GM18498 (cell line): Measurements from ENCODE around the gene JAKMIP1.
"Not testable (repeated sequence)": the region's sequence is repeated elsewhere in the genome, so short reads cannot be mapped to it uniquely, and the experiment has no call there.

Source experiments
- ATAC-seq: cut with Tn5 transposase; IDR thresholded peaks from one replicate; pipeline ENCODE4 v1.9.1; 2021; ENCODE audit warnings: mild to moderate bottlenecking, moderate library complexity; ENCODE audit not compliant: unreplicated experiment

Gene JAKMIP1

GRCh38 chr4:6150046-6150735 is 50.2 kb downstream of the JAKMIP1 start:
- ATAC-seq, result no peak

- no peak for ATAC-seq
Measured at GRCh38 chr4:6148506-6149205, 51.7 kb downstream of the JAKMIP1 start.

- no peak for ATAC-seq
Measured at GRCh38 chr4:6147441-6147840, 52.9 kb downstream of the JAKMIP1 start.

DNA sequence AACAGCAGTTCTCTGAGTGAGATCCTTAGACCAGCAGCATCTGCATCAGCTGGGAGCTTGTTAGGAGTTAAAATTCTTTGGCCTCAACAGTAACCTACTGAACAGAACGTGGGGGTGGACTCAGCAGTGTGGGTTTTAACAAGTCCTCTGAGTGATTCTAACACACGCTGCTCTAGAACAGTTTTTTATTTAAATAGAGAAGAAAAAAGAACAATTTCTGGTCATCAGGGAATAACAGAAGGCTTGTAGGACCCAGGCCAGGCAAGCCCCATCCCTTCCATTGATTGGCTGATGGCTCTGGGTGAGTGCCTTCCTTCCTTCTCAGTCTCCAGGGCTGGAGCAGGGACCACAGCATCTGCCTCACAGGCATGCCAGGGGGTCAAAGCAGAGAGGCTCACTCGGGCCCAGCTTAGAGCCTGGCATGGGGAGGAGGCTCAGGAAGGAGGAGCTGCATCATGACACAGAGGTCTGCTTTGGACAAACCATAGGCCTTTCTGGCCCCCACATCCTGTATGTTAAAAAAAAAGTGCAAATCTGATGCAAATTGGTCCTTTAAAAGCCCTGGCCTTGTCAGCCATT is 56.7 kb downstream of the JAKMIP1 start:
- no peak for ATAC-seq

DNA sequence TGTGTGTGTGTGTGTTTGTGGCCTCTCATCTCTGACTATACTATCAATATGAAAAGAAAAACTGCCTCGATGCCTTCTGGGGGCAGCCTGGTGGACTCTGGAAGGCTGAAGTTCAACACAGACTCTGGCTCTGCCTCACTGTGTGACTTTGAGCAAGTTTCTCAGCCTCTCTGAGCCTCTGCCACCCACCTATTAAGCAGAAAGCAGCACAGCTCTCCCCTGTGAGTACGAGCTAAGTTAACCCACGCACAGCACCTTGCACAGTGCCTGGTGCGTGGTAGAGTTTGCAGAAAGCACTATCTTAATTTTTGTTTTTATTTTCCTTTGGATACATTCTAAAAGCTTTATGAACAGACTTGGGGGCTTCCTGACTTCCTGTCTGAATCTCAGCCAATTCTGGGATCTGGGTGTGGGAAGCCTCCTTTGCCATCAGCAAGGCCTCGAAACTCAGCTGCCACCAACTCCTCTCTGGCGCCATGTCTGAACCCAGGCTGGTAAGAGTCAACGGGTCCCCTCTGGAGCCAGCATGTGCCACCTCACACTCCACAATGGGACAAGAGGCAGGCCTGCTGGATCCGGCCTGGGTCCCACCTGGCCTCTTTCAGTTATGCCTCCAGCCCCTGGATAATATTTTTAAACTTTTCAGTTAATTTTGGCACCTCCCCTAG is 57.3 kb downstream of the JAKMIP1 start:
- no peak for ATAC-seq

DNA sequence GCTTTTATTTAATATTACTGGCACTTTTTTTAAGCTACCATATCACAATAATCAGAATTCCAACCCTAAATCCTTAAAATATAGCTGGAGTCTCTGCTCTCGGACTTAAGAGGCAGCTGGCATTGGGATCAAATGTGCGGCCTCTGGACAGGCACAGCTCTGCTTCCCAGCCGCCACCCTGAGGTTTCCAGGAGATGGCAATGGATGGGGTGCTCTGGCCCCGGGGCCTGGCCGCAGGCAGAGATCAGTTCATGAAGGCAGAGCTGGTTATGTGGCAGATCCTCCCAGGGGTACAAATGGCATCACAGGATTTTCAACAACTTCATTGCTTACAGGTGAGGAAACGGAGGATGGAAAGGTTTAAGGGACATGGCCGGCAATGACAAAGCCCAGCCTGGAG is 57.8 kb downstream of the JAKMIP1 start:
- no peak for ATAC-seq

DNA sequence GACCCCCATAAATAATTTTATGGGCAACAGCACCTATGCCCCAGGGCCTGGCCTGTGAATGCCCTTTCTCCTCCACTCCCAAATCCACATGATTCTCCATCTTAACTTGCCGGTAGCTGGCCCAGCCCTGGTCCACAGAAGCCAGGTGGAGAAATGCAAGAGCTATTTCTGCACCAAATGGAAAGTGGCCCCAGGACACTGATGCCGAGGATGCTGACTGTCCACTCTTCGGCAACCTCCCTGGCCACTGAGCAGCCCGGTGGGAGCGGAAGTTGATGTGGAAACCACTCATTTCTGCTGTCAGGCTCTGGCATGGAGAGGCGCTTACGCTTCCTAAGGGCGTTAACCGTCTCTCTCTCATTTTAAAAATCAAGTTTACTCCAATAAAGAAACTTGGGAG is 58.8 kb downstream of the JAKMIP1 start:
- no peak for ATAC-seq

DNA sequence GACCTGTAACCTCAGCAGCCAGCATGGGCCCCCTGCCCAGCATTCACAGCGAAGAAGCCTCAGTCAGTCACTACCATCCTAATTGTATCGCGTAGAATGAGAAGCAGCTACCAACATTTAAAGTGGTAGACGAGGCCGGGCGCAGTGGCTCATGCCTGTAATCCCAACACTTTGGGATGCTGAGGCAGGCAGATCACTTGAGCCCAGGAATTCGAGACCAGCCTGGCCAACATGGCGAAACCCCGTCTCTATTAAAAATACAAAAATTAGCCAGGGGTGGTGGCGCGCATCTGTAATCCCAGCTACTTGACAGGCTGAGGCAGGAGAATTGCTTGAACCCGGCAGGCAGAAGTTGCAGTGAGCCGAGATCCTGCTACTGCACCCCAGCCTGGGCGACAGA is 59.3 kb downstream of the JAKMIP1 start:
- not testable (repeated sequence) for ATAC-seq

DNA sequence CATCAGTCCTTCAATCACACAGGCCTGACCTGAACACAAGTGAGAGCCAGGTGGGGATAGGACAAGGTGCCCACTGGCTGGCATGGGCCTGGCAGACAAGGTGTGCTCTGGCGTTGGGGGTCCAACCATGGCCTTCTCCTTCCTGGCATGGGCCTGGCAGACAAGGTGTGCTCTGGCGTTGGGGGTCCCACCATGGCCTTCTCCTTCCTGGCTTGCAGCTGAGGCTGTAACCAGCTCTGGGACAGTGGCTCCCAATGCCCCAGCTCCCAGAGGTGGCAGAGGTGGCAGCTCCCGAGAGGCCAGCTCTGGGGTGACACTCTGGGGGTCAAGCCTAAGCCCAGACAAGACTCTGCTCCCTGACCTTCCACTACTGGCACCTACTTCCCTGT is 62.6 kb downstream of the JAKMIP1 start:
- no peak for ATAC-seq

DNA sequence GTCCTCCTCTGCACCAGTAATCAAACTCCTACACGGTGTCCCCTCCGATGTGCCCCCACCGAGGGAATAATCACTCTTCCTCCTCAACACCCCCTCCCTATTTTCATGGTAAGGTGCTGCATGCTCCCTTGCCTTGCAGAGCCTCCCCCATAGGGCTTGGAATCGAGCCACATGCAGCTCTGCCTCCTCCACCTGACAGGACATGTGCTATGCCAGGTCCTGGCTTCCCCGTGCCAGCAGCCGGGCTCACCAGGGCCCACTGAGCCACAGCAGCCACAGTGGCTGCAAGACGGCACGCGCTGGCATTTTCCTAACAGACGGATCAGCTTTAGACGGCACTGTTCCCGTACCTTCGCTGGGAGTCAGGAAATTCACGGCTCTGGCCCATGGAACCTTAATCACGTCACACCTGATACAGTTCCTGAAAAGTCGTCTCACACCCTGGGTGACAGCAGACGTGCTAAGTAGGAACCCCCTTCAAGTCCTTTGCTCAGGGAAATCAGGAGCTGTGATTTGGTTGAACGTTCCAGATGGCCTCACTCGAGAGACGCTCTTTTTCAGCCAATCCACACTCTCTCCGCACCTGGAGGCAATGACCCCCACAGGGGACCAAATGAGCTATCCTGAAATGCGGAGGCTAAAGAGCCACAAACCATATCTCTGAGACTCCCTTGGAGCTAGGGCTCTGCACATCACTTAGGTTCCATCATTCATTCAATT is 63.2 kb downstream of the JAKMIP1 start:
- ATAC-seq, result no peak

GRCh38 chr4:6134612-6135220 is 65.6 kb downstream of the JAKMIP1 start:
- ATAC-seq, result no peak

- ATAC-seq, result no peak
Measured at GRCh38 chr4:6132716-6133115, 67.6 kb downstream of the JAKMIP1 start.

DNA sequence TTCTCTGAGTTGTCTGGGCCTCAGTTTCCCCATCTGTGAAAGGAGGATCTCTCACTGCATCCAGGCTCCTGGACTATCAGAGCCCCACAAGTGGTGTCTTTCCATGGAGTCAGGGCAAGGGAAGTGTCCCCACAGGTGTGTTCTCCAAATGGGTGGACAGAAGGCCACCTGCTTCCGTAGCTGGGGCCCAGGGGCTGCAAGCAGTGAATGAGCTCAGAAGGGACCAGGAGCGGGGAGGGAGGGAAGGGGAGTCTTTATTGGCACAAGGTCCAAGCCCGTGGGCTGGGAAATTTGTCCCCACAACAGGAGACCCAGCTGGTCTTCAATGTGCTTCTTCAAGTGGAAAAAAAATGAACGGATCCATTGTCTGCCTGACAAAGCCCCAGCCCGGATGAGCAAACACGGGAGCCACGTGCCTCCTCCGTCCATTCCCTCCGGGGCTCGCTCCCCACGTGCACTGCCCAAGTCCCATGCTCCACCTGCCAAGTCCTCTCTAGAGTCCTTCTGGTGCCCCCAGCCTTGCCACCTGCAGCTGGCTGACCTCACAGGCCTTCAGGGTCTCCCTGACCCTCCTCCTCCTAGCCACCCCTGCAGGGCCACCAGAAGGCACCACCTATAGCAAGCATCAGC is 72.0 kb downstream of the JAKMIP1 start:
- no peak for ATAC-seq

- ATAC-seq, result no peak
Measured at GRCh38 chr4:6126971-6127745, 73.2 kb downstream of the JAKMIP1 start.

- no peak for ATAC-seq
Measured at GRCh38 chr4:6125103-6125651, 75.2 kb downstream of the JAKMIP1 start.

GRCh38 chr4:6124386-6125102 is 75.8 kb downstream of the JAKMIP1 start:
- no peak for ATAC-seq

DNA sequence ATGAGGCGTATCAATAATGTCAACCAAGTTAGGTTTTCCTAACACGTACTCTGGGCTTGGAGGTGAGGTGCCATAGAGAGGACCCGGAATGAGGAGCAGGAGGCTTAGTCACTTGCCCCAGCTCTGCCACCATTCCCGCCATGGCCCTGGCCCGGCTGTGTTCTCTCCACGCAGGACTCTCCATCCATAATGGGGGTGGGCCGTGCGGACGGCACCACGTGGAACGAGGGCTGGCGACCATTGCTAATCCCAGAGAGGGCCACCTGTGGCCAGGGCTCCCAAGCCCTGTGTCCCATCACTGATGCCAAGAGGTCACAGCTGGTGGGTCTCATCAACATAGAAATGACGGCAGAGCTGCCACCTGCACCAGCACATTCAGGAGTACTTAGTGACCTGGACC is 76.4 kb downstream of the JAKMIP1 start:
- no peak for ATAC-seq

DNA sequence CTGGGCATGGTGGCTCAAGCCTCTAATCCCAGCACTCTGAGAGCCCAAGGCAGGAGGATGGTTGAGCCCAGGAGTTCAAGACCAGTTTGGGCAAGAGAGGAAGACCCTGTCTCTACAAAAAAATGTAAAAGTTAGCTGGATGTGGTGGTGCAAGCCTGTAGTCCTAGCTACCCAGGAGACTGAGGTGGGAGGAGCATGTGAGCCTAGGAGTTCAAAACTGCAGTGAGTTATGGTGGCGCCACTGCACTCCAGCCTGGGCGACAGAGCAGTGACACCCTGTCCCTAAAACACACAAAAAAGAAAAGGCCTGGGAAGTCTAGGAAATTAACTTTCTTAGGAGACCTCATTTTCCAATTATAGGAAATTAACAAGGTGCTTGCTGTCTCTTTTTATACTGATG is 76.8 kb downstream of the JAKMIP1 start:
- no peak for ATAC-seq

GRCh38 chr4:6123116-6123515 is 77.2 kb downstream of the JAKMIP1 start:
- no peak for ATAC-seq
